SK-N-SH treated with all-trans-retinoic acid at 6 μM for 48 hours (cell line): ENCODE results near the gene ATG2A.

Source experiments
- PPARA ChIP-seq: fragments of 250-450 bp; sonication (Bioruptor Pico); IDR thresholded peaks from 2 replicates; pipeline ENCODE4 v1.5.0; 2020; ENCODE audit warnings: mild to moderate bottlenecking, borderline replicate concordance
- RARB ChIP-seq: fragments of 250-450 bp; sonication (Bioruptor Pico); IDR thresholded peaks from 2 replicates; pipeline ENCODE4 v1.8.0; 2021; ENCODE audit warnings: mild to moderate bottlenecking, moderate library complexity
- TCF4 ChIP-seq: fragments of 250-450 bp; sonication (Bioruptor Pico); IDR thresholded peaks from 2 replicates; pipeline ENCODE4 v1.8.0; 2021; ENCODE audit warnings: mild to moderate bottlenecking, moderate library complexity, borderline replicate concordance
- ZFP30 ChIP-seq: fragments of 450-650 bp; formaldehyde crosslinking; IDR thresholded peaks from 2 replicates; pipeline ENCODE4 v1.5.0; 2022; ENCODE audit warnings: mild to moderate bottlenecking, moderate library complexity
- TF ChIP-seq, protein P1 (sequence below): fragments of 250-450 bp; sonication (Bioruptor Pico); IDR thresholded peaks from 2 replicates; pipeline ENCODE4 v1.8.0; 2021; ENCODE audit warnings: low read depth, mild to moderate bottlenecking, moderate library complexity, borderline replicate concordance

DNA sequence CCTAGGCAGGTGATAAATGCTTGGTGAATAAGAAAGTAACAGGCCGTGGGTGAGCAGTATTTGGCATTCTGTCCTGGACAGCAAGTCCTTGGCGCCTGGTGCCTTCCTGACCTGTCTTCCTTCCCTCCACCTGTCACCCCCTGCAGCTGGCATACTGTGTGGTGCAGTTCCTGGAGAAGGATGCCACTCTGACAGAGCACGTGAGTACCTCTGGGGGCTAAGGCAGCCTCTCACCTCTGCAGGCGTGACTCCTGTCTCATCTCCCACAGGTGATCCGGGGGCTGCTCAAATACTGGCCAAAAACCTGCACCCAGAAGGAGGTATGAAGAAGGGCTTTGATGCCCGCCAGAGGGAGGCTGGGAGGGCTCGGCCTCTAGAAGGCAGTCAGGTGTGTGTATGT lies 14.3 kb upstream of the ATG2A start:
- TF ChIP-seq TCF4 (CRISPR knock-in tag) (no peak), RARB (CRISPR knock-in tag) (no peak), ZFP30 (CRISPR knock-in tag) (no peak), PPARA (CRISPR knock-in tag) (no peak)
- TF ChIP-seq, protein P1, sequence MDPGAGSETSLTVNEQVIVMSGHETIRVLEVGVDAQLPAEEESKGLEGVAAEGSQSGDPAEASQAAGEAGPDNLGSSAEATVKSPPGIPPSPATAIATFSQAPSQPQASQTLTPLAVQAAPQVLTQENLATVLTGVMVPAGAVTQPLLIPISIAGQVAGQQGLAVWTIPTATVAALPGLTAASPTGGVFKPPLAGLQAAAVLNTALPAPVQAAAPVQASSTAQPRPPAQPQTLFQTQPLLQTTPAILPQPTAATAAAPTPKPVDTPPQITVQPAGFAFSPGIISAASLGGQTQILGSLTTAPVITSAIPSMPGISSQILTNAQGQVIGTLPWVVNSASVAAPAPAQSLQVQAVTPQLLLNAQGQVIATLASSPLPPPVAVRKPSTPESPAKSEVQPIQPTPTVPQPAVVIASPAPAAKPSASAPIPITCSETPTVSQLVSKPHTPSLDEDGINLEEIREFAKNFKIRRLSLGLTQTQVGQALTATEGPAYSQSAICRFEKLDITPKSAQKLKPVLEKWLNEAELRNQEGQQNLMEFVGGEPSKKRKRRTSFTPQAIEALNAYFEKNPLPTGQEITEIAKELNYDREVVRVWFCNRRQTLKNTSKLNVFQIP = no peak
